Liver (tissue), 3 donors: ENCODE measurements around the gene ZNF524.

Source experiments
- CTCF ChIP-seq: fragments of 150-350 bp; IDR thresholded peaks from 2 replicates; pipeline ENCODE4 v1.5.1; 2017; ENCODE audit warnings: improper control_type of control experiment, low read depth, low read length; ENCODE audit not compliant: missing input control
- EGR1 ChIP-seq, 2 donors: IDR thresholded peaks; 2 replicates each; pipeline ENCODE4 v1.6.1; 2016 to 2018; ENCODE audit warnings: antibody characterized with exemption in 2 of 2, low read depth in 2 of 2
- MAX ChIP-seq: IDR thresholded peaks from 2 replicates; pipeline ENCODE4 v1.6.1; 2016; ENCODE audit warnings: antibody characterized with exemption
- RAD21 ChIP-seq, 2 donors: IDR thresholded peaks; 2 replicates each; pipeline ENCODE4 v1.6.1; 2016; ENCODE audit warnings: antibody characterized with exemption in 2 of 2, mild to moderate bottlenecking in 2 of 2
- REST ChIP-seq: IDR thresholded peaks from 2 replicates; pipeline ENCODE4 v1.6.1; 2016; ENCODE audit warnings: antibody characterized with exemption, mild to moderate bottlenecking
- TAF1 ChIP-seq: conservative IDR thresholded peaks from 2 replicates; pipeline ENCODE4 v1.6.1; 2016; ENCODE audit warnings: antibody characterized with exemption, mild to moderate bottlenecking
- ZBTB33 ChIP-seq: IDR thresholded peaks from 2 replicates; pipeline ENCODE4 v1.6.1; 2016; ENCODE audit warnings: antibody characterized with exemption
- donor health status: healthy.
- donor health status: healthy.

GRCh38 chr19:55598719-55599467 lies 1.2 kb upstream of the ZNF524 start:
- peak in 1 of 2 donors; percentile 3 for TF ChIP-seq EGR1 (IDR thresholded peaks at IDR 0.05; ENCODE audit: low read depth in 2 of 2)
- TF ChIP-seq REST: peak; percentile 20
- no peak for TF ChIP-seq MAX
- TF ChIP-seq CTCF: no peak
- no peak for TF ChIP-seq ZBTB33
- no peak for TF ChIP-seq TAF1
- peak in 1 of 2 donors; percentile 4 for TF ChIP-seq RAD21 (IDR thresholded peaks at IDR 0.05)
